HG02973 (cell line): ENCODE results near the gene TEAD1.
A peak's percentile ranks its signal among the peaks of the same experiment; 100 is the strongest.

Source experiments
- ATAC-seq: cut with Tn5 transposase; IDR thresholded peaks from one replicate; pipeline ENCODE4 v1.9.1; 2021; ENCODE audit warnings: moderate library complexity; ENCODE audit not compliant: unreplicated experiment

Gene TEAD1

DNA sequence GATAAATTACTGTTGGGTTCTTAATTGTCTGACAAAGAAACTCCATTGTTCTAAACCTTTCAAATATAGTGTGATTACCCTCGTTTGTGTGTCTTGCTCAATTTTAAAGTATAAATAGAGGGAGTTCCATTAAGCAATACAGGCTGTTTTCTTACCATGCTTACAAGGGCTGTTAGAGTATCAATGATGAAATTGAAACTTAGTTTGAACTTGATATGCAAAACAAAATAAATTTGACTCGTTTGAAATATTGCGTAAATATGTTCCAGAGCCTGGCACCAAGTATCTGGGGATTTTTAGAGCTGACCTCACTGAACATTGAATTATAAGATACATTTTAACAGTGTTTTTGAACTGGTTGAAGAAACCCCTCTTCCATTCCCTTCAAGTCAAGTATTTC lies 31.7 kb downstream of the TEAD1 start:
- ATAC-seq = no peak

GRCh38 chr11:12706545-12707499 lies 32.6 kb downstream of the TEAD1 start:
- no peak for ATAC-seq

DNA sequence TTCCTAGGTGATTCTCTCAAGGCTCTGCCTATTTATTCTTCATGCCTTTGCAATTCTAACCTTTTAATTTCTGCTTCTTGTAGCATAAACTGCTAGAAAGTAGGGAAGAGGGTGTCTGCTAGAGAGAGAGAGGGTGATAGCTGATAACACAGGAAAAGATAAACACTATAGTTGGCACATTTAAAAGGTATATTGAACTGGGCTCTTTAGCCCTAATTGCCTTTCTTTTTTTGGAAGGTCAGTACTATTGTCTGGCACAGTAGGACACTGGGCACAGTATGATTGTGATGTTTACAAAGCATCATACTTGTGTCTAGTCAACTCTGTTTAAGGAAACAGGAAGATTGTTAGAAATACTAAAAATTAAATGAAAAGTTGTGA lies 33.3 kb downstream of the TEAD1 start:
- no peak for ATAC-seq

- no peak for ATAC-seq
Measured at GRCh38 chr11:12711496-12711895, 37.3 kb downstream of the TEAD1 start.

- ATAC-seq = no peak
Measured at GRCh38 chr11:12712132-12712531, 37.9 kb downstream of the TEAD1 start.

- no peak for ATAC-seq
Measured at GRCh38 chr11:12715131-12715530, 40.9 kb downstream of the TEAD1 start.

- ATAC-seq = no peak
Measured at GRCh38 chr11:12715941-12716340, 41.7 kb downstream of the TEAD1 start.

- no peak for ATAC-seq
Measured at GRCh38 chr11:12716816-12717215, 42.6 kb downstream of the TEAD1 start.

GRCh38 chr11:12717851-12718291 lies 43.6 kb downstream of the TEAD1 start:
- peak; percentile 95 for ATAC-seq

DNA sequence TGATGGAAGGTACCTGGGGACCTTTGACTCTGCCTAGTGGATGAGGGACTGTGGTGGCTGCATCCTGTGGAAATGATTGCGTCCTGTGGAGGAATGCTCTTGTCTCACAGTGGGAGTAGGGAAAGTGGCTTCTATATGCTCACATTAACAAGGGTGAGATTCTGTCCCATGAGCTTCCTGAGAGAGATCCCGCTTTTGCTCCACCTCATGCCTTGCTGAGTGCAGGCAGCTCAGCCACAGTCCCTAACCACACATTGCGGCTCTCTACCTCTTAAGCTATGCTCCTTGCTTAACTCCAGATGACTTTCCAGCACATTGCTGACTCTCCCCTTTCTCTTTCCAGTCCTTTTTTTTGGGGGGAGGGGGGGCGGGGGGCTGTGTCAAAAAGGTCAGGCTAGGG lies 45.0 kb downstream of the TEAD1 start:
- ATAC-seq = no peak

GRCh38 chr11:12721816-12722604 lies 47.8 kb downstream of the TEAD1 start:
- ATAC-seq = no peak

- no peak for ATAC-seq
Measured at GRCh38 chr11:12723421-12724300, 49.4 kb downstream of the TEAD1 start.

DNA sequence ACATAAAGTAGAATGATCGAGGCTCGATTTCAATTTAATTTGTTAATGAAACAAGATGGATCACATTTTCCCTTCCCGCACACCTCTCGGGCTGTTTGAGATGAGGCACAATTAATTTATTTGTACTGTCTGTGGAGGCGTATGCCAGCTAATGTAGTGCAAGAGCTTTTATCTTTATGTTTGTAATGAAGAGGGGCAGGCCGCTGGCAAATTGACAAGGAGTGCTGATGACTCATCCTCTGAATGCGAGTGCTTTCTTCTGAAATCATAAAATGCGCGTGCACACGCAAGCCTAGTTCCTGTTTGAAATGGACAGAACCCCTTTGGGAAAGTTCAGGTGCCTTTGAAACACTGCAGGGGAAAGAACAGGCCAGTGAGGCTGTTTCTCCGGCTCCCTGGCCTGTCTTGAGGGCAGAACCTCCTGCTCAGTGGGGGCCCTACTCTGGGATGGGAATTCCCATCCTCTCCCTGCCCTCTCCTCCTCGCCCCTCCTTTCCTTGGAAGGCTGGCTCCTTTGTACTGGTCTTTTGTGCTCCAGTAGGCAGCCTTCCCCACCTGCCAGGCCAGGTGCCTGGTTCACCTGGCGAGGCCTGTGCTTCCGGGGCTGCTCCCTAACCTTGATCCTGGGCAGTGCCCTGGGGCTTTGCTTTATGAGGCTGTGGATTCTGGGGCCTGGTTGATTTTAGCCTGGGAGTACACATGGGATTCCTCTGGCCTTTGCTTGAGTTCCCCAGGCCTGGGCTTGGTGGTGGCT lies 50.3 kb downstream of the TEAD1 start:
- ATAC-seq = no peak

DNA sequence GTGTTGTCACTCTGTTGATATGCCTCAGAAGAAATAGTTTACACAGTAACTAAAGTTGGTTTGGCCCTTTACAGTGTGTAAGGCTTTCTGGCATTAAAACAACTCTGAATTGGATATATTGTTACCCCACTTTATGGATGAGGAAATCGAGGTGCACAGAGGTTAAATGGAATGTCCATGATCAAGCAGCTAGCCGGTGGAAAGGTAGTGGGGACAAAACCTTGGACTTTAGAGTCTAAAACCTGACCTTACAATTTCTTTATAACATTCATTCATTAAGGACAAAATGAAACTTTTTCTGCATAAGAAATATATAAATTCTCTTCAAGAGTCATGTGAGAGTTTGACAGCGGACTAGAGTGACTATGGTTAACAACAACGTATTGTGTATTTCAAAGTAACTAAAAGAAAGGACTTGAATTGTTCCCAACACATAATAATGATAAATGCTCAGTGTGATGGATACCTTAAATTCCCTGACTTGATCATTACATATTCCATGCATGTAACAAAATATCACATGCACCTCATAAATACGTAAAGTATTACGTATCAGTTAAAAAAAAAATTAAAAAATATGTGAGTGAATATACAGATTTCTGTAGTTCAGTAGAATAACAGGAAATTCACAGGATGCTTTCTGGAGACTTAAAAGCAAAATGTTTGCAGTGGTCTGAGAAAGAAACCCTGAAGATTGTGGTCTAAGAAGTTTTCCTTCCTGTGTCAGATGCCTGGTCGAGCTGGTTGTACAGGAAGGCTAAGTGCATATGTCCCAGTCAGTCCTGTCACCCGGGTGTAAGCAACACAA lies 51.0 kb downstream of the TEAD1 start:
- no peak for ATAC-seq

GRCh38 chr11:12725863-12726682 lies 51.9 kb downstream of the TEAD1 start:
- ATAC-seq = no peak

DNA sequence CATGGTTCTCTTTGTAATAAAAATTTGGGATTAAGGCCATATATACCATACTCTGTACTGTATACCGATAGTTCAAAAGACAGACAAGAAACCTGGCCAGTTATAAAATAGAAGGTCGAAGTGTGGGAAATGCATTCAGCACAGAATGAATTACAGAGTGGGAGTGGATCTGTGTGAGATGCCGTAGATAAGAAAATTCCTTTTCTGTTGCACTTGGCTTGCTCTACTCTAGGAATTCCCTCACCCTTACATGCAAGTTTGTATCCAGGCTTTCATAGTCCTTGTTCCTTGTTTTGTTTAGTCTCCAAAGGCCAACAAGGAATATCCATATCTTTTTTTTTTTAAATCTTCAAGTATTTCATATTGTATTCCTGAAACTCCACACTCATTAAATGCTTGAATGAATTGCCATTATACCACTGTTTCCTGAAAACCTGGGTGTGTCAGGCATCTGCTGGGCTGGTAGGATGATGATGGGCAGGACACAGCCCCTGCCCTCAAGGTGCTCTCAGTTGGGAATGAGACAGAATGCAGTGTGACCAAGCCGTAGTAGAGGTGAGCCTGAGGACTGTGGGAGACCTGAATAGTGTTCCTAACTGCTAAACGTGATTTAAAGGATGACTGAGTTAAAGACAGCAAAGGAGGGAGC lies 53.5 kb downstream of the TEAD1 start:
- ATAC-seq = no peak

- no peak for ATAC-seq
Measured at GRCh38 chr11:12728417-12728816, 54.2 kb downstream of the TEAD1 start.

DNA sequence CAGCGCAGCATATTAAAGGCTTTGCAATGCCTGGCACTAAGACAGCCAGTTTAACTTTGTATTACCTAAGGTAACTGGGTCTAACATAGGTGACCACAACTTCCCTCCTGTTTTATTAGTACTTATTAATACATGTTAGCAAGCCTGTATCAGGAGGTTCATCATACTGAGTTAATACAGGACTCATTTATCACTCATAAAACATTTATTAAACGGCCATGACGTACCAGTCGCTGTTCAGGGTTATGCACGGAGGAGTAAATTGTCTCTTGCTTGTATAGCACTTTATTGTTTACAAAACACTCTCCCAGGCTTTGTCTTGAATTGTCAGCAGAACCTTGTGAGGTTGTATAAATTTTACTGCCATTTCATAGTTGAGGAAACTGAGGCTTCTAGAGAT lies 55.7 kb downstream of the TEAD1 start:
- no peak for ATAC-seq
